ENCODE results near the gene TP63.
"Not testable (repeated sequence)": the region's sequence is repeated elsewhere in the genome, so short reads cannot be mapped to it uniquely, and the experiment has no call there.

TP63 gene

DNA sequence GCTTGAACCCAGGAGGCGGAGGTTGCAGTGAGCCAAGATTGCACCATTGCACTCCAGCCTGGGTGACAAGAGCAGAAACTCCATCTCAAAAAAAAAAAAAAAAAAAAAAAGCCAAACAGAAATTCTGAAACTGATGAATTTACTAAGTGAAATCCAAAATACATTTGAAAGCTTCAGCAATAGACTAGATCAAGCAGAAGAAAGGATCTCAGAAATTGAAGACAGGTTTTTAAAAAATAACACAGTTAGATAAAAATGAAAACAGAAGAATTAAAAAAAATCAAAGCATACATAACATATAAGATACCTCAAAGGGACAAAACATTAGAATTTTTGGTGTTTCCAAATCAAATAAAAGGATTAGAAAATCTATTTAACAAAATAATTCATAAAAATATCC lies 114.4 kb downstream of the TP63 start:
- no peak for DNase-seq (ENCODE audit: low read depth)
- TF ChIP-seq POLR2A (IDR thresholded peaks at IDR 0.05; ENCODE audit: extremely low read depth, insufficient read length) (no peak), MYC (IDR thresholded peaks at IDR 0.05; ENCODE audit: low read depth, low read length) (no peak)
- TF ChIP-seq, protein P1, sequence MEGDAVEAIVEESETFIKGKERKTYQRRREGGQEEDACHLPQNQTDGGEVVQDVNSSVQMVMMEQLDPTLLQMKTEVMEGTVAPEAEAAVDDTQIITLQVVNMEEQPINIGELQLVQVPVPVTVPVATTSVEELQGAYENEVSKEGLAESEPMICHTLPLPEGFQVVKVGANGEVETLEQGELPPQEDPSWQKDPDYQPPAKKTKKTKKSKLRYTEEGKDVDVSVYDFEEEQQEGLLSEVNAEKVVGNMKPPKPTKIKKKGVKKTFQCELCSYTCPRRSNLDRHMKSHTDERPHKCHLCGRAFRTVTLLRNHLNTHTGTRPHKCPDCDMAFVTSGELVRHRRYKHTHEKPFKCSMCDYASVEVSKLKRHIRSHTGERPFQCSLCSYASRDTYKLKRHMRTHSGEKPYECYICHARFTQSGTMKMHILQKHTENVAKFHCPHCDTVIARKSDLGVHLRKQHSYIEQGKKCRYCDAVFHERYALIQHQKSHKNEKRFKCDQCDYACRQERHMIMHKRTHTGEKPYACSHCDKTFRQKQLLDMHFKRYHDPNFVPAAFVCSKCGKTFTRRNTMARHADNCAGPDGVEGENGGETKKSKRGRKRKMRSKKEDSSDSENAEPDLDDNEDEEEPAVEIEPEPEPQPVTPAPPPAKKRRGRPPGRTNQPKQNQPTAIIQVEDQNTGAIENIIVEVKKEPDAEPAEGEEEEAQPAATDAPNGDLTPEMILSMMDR (IDR thresholded peaks at IDR 0.05; ENCODE audit: low read depth, low read length), result no peak
- TF ChIP-seq, protein P2, sequence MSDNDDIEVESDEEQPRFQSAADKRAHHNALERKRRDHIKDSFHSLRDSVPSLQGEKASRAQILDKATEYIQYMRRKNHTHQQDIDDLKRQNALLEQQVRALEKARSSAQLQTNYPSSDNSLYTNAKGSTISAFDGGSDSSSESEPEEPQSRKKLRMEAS (IDR thresholded peaks at IDR 0.05; ENCODE audit: low read depth, low read length), result no peak
- H3K4me3 ChIP-seq (ENCODE audit: low read depth, low read length), result no peak overlapping the region

DNA sequence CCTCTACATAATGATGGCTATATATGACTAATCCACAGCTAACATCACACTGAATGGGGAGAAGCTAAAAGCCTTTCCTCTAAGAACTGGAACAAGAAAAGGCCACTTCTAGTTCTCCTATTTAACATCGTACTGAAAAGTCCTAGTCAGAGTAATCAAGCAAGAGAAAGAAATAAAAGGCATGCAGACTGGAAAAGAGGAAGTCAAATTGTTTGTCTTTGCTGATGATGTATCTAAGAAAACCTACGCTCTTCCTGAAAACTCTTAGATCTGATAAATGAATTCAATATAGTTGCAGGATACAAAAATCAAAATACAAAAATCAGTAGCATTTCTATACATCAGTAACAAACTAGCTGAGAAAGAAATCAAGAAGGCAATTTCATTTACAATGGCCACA lies 116.9 kb downstream of the TP63 start:
- TF ChIP-seq, protein P2 (IDR thresholded peaks at IDR 0.05; ENCODE audit: low read depth, low read length), result no peak
- TF ChIP-seq, protein P1 (IDR thresholded peaks at IDR 0.05; ENCODE audit: low read depth, low read length), result no peak
- TF ChIP-seq MYC (IDR thresholded peaks at IDR 0.05; ENCODE audit: low read depth, low read length) (no peak), POLR2A (IDR thresholded peaks at IDR 0.05; ENCODE audit: extremely low read depth, insufficient read length) (no peak)
- DNase-seq (ENCODE audit: low read depth), result peak; percentile 3
- H3K4me3 ChIP-seq (ENCODE audit: low read depth, low read length), result no peak overlapping the region

DNA sequence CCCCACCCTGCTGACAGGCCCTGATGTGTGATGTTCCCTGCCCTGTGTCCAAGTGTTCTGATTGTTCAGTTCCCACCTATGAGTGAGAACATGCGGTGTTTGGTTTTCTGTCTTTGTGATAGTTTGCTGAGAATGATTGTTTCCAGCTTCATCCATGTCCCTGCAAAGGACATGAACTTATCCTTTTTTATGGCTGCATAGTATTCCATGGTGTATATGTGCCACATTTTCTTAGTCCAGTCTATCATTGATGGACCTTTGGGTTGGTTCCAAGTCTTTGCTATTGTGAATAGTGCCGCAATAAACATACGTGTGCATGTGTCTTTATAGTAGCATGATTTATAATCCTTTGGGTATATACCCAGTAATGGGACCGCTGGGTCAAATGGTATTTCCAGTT lies 119.8 kb downstream of the TP63 start:
- H3K4me3 ChIP-seq (ENCODE audit: low read depth, low read length); DNase-seq (ENCODE audit: low read depth): not testable (repeated sequence)

DNA sequence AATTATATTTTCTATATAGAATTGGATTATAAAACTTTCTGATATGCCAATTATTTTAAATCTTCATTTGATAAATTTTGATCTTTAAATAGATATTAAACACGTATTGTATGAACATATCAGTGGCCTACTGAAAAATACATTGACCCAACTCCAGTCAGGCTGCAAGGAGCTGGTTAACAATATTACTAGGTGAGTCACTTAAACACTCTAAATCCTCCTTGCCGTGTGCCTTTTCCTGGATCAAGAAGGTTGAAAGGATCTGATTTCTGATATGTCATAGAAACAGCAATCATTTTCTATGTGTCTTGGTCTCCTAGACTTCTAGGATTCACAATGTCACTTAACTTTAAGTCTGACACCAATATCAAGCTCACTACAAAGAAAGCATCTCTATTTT lies 123.2 kb downstream of the TP63 start:
- DNase-seq (ENCODE audit: low read depth), result no peak
- no peak for TF ChIP-seq POLR2A (IDR thresholded peaks at IDR 0.05; ENCODE audit: extremely low read depth, insufficient read length)
- TF ChIP-seq MYC (IDR thresholded peaks at IDR 0.05; ENCODE audit: low read depth, low read length), result no peak
- TF ChIP-seq, protein P2 (IDR thresholded peaks at IDR 0.05; ENCODE audit: low read depth, low read length), result no peak
- TF ChIP-seq, protein P1 (IDR thresholded peaks at IDR 0.05; ENCODE audit: low read depth, low read length), result no peak
- H3K4me3 ChIP-seq (ENCODE audit: low read depth, low read length), result no peak overlapping the region

DNA sequence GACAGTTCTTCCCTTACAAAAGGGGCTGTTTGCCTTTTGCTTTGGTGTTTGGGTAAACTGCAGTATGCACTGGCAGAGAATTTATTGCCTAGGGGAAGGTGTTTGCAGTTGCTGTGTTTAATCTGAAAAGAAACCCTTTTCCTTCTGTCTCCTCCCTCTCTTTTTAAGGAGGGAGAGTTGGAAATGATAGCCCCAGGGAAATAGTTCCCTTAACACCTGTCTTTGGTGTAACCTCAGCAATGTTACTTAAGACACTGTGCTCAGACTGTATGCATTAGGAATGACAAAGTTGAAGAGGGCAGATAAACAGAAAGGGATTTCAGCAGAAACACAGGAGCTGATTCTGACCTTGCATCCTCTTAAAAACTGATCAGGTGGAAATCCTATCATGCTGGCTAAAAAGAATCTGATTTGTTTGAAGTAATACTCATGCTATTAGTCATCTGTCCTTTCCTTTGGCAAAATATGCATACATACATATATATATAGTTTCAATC lies 125.4 kb downstream of the TP63 start:
- DNase-seq (ENCODE audit: low read depth), result no peak
- TF ChIP-seq MYC (IDR thresholded peaks at IDR 0.05; ENCODE audit: low read depth, low read length) (no peak), POLR2A (IDR thresholded peaks at IDR 0.05; ENCODE audit: extremely low read depth, insufficient read length) (no peak)
- TF ChIP-seq, protein P2 (IDR thresholded peaks at IDR 0.05; ENCODE audit: low read depth, low read length), result no peak
- TF ChIP-seq, protein P1 (IDR thresholded peaks at IDR 0.05; ENCODE audit: low read depth, low read length), result no peak
- no peak overlapping the region for H3K4me3 ChIP-seq (ENCODE audit: low read depth, low read length)

DNA sequence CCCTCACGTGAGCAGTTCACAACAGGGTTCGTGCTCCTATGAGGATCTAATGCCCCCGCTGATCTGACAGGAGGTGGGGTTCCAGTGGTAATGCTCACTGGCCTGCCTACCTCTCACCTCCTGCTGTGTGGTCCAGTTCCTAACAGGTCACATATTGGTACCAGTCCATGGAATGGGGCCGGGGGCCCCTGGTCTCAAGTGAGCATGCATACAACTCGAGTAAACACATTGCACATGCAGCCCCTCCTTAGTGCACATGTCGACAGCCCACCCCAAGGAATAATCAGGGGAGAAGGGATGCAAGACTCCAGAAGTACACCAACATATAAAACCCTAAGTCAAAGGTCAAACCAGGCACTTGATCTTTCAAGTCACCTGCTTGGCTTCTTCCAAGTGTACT lies 127.0 kb downstream of the TP63 start:
- H3K4me3 ChIP-seq (ENCODE audit: low read depth, low read length), result no peak overlapping the region
- TF ChIP-seq, protein P2 (IDR thresholded peaks at IDR 0.05; ENCODE audit: low read depth, low read length), result no peak
- TF ChIP-seq, protein P1 (IDR thresholded peaks at IDR 0.05; ENCODE audit: low read depth, low read length), result no peak
- TF ChIP-seq POLR2A (IDR thresholded peaks at IDR 0.05; ENCODE audit: extremely low read depth, insufficient read length) (no peak), MYC (IDR thresholded peaks at IDR 0.05; ENCODE audit: low read depth, low read length) (no peak)
- DNase-seq (ENCODE audit: low read depth), result no peak
